Measurements from ENCODE around the gene SACM1L. TPM values are rescaled to one million over a fixed set of nuclear protein-coding genes. Genes with fewer than 3 reads are reported as not detected.

Gene SACM1L
- total RNA-seq, 1 donor from 2014 or later: 46.8 TPM

DNA sequence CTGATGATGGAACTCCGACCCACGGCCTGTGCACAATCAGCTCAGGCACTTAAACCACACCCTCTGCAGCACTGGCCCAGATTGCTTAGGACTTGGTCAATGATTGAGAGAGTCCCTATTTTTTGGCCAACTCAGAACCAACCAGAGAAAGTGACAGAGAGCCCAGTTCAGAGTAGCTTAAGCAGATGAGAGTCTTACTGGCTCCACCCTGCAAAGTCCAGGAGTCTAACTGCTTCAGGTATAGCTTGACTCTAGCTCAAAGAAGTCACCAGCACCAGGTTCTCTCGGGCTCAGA is 87.1 kb downstream of the SACM1L start:
- Mint-ChIP-seq H3K36me3 (ENCODE audit: low read depth, unreplicated experiment) (no peaks in the 10 kb centered on the region), H3K4me1 (ENCODE audit: unreplicated experiment) (peaks cover 26% of the 10 kb centered on the region), H3K4me3 (ENCODE audit: unreplicated experiment) (no peak overlapping the region), H3K9me3 (ENCODE audit: unreplicated experiment) (no peaks in the 10 kb centered on the region), H3K27ac (ENCODE audit: unreplicated experiment) (no peak overlapping the region), H3K27me3 (ENCODE audit: unreplicated experiment) (peaks cover 17% of the 10 kb centered on the region)
- no peak for TF ChIP-seq CTCF (IDR thresholded peaks at IDR 0.05; ENCODE audit: unreplicated experiment)
- DNase-seq (ENCODE audit: low spot score): no peak

GRCh38 chr3:45776611-45777010 is 87.4 kb downstream of the SACM1L start:
- peaks cover 16% of the 10 kb centered on the region for H3K27me3 Mint-ChIP-seq (ENCODE audit: unreplicated experiment)
- H3K4me1 Mint-ChIP-seq (ENCODE audit: unreplicated experiment): peaks cover 26% of the 10 kb centered on the region
- TF ChIP-seq CTCF (IDR thresholded peaks at IDR 0.05; ENCODE audit: unreplicated experiment): no peak
- no peak for DNase-seq (ENCODE audit: low spot score)
- H3K27ac Mint-ChIP-seq (ENCODE audit: unreplicated experiment): no peak overlapping the region
- no peak overlapping the region for H3K4me3 Mint-ChIP-seq (ENCODE audit: unreplicated experiment)
- no peaks in the 10 kb centered on the region for H3K9me3 Mint-ChIP-seq (ENCODE audit: unreplicated experiment)
- H3K36me3 Mint-ChIP-seq (ENCODE audit: low read depth, unreplicated experiment): no peaks in the 10 kb centered on the region

DNA sequence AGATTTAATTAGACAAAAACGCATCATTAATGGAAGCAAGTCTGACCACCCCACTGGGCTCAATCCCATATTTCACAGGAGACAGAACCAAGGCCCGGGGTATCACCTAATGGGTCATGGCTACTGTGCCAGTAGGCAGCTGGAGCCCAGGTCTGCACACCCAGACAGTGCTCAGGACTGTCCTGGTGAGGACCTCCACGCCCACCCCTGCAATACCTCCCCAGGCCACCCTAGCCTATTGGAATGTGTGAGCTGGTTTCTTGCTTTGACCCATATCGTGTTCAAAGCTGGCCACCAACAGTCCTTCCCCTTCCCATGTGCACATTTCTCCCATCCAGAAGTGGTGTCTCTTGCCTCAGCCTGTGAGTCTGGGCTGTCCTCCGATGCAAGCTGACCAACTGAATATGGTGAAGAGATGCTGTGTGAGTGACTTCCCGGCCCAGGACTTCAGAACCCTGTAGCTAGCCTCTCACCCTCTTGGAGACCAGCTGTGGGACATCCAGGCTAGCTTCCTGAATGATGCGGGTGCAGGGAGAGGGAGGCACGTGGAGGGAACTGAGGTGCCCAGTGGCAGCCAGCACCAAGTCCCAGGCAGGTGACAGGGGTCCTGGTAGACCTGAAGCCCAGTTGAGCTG is 88.0 kb downstream of the SACM1L start:
- no peaks in the 10 kb centered on the region for H3K36me3 Mint-ChIP-seq (ENCODE audit: low read depth, unreplicated experiment)
- no peak for TF ChIP-seq CTCF (IDR thresholded peaks at IDR 0.05; ENCODE audit: unreplicated experiment)
- no peak for DNase-seq (ENCODE audit: low spot score)
- H3K9me3 Mint-ChIP-seq (ENCODE audit: unreplicated experiment): no peaks in the 10 kb centered on the region
- H3K4me1 Mint-ChIP-seq (ENCODE audit: unreplicated experiment): peaks cover 21% of the 10 kb centered on the region
- no peak overlapping the region for H3K4me3 Mint-ChIP-seq (ENCODE audit: unreplicated experiment)
- H3K27me3 Mint-ChIP-seq (ENCODE audit: unreplicated experiment): peaks cover 14% of the 10 kb centered on the region
- no peak overlapping the region for H3K27ac Mint-ChIP-seq (ENCODE audit: unreplicated experiment)

GRCh38 chr3:45777746-45778386 is 88.7 kb downstream of the SACM1L start:
- H3K27me3 Mint-ChIP-seq (ENCODE audit: unreplicated experiment): peaks cover 9% of the 10 kb centered on the region
- H3K9me3 Mint-ChIP-seq (ENCODE audit: unreplicated experiment): no peaks in the 10 kb centered on the region
- no peak overlapping the region for H3K27ac Mint-ChIP-seq (ENCODE audit: unreplicated experiment)
- H3K4me1 Mint-ChIP-seq (ENCODE audit: unreplicated experiment): peaks cover 19% of the 10 kb centered on the region
- H3K4me3 Mint-ChIP-seq (ENCODE audit: unreplicated experiment): no peak overlapping the region
- DNase-seq (ENCODE audit: low spot score): no peak
- H3K36me3 Mint-ChIP-seq (ENCODE audit: low read depth, unreplicated experiment): no peaks in the 10 kb centered on the region
- TF ChIP-seq CTCF (IDR thresholded peaks at IDR 0.05; ENCODE audit: unreplicated experiment): no peak

DNA sequence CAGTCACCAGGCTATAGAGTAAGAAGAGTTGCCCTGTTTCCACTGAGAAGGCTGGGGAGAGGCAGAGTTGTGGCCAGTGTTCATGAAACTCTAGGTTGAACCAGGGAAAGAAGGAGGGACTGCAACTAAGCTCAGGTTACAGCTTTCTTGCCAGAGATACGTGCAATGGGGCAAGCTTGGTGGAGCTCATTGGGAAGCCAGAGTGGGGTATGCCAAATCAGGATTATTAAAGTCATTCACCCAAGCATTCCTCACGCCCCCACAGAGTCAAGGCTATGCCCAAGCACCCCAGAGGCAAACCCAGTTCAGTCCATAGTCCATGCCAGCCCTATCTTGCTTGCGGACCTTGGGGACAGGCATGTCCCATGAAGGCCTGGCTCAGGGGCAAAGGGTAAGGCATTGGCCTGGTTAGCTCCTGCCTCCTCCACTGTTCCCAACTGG is 89.6 kb downstream of the SACM1L start:
- no peak for DNase-seq (ENCODE audit: low spot score)
- Mint-ChIP-seq H3K4me3 (ENCODE audit: unreplicated experiment) (no peak overlapping the region), H3K4me1 (ENCODE audit: unreplicated experiment) (peaks cover 10% of the 10 kb centered on the region), H3K36me3 (ENCODE audit: low read depth, unreplicated experiment) (no peaks in the 10 kb centered on the region), H3K27me3 (ENCODE audit: unreplicated experiment) (peaks cover 7% of the 10 kb centered on the region), H3K27ac (ENCODE audit: unreplicated experiment) (no peak overlapping the region), H3K9me3 (ENCODE audit: unreplicated experiment) (no peaks in the 10 kb centered on the region)
- TF ChIP-seq CTCF (IDR thresholded peaks at IDR 0.05; ENCODE audit: unreplicated experiment): no peak
